Measurements from ENCODE around the gene KCNE4. TPM values are rescaled to one million over a fixed set of nuclear protein-coding genes. Genes with fewer than 3 reads are reported as not detected.

The KCNE4 gene
- total and polyA plus RNA-seq, 4 donors = 0.19 to 0.42 (median 0.31) TPM

DNA sequence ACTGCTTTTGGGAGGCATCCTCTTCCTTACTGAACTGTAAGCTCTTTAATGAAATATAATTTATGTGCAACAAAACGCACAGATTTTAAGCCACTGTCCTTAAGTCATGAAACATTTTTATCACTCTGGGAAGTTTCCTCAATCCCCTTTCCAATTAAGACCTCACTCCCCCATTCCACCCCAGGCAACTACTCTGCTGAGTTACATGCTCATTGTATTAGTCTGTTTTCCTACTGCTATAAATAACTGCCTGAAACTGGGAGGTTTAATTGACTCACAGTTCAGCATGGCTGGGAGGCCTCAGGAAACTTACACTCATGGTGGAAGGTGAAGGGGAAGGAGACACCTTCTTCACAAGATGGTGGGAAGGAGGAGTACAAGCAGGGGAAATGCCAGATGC is 46.5 kb upstream of the KCNE4 start:
- Histone ChIP-seq H3K36me3 (ENCODE audit: control insufficient read depth in 4 of 4, insufficient read depth in 3 of 4, low read depth in 1 of 4, low read length in 3 of 4) (no peaks in the 10 kb centered on the region), H3K27me3 (ENCODE audit: control insufficient read depth in 4 of 4, insufficient read depth in 4 of 4, low read length in 3 of 4) (no peaks in the 10 kb centered on the region), H3K4me1 (ENCODE audit: control insufficient read depth in 4 of 4, insufficient read depth in 4 of 4, low read length in 3 of 4) (no peaks in the 10 kb centered on the region), H3K27ac (ENCODE audit: low read depth in 1 of 2, low read length in 2 of 2) (no peak overlapping the region), H3K4me3 (ENCODE audit: low read depth in 1 of 3, low read length in 3 of 3) (no peak overlapping the region), H3K9ac (ENCODE audit: low read depth in 1 of 2, low read length in 2 of 2) (no peak overlapping the region), H3K9me3 (ENCODE audit: control insufficient read depth in 4 of 4, low read length in 3 of 4) (no peaks in the 10 kb centered on the region)
- no peak for DNase-seq (ENCODE audit: low spot score)
- WGBS = 89% methylated on average over 1 of the region's 1 CpG
- TF ChIP-seq HNF4A (conservative IDR thresholded peaks at IDR 0.05) (no peak), EGR1 (IDR thresholded peaks at IDR 0.05; ENCODE audit: low read depth in 2 of 2) (no peak), FOXA1 (IDR thresholded peaks at IDR 0.05) (no peak), RAD21 (IDR thresholded peaks at IDR 0.05) (no peak), GABPA (IDR thresholded peaks at IDR 0.05 in 1 of 2, conservative IDR thresholded peaks at IDR 0.05 in 1 of 2) (no peak), FOXA2 (IDR thresholded peaks at IDR 0.05) (no peak), NR2F2 (IDR thresholded peaks at IDR 0.05) (no peak), JUND (IDR thresholded peaks at IDR 0.05) (no peak), TAF1 (conservative IDR thresholded peaks at IDR 0.05) (no peak), YY1 (IDR thresholded peaks at IDR 0.05) (no peak), RXRA (IDR thresholded peaks at IDR 0.05) (no peak), SP1 (IDR thresholded peaks at IDR 0.05) (no peak), HNF4G (IDR thresholded peaks at IDR 0.05) (no peak)
- TF ChIP-seq, protein P1, sequence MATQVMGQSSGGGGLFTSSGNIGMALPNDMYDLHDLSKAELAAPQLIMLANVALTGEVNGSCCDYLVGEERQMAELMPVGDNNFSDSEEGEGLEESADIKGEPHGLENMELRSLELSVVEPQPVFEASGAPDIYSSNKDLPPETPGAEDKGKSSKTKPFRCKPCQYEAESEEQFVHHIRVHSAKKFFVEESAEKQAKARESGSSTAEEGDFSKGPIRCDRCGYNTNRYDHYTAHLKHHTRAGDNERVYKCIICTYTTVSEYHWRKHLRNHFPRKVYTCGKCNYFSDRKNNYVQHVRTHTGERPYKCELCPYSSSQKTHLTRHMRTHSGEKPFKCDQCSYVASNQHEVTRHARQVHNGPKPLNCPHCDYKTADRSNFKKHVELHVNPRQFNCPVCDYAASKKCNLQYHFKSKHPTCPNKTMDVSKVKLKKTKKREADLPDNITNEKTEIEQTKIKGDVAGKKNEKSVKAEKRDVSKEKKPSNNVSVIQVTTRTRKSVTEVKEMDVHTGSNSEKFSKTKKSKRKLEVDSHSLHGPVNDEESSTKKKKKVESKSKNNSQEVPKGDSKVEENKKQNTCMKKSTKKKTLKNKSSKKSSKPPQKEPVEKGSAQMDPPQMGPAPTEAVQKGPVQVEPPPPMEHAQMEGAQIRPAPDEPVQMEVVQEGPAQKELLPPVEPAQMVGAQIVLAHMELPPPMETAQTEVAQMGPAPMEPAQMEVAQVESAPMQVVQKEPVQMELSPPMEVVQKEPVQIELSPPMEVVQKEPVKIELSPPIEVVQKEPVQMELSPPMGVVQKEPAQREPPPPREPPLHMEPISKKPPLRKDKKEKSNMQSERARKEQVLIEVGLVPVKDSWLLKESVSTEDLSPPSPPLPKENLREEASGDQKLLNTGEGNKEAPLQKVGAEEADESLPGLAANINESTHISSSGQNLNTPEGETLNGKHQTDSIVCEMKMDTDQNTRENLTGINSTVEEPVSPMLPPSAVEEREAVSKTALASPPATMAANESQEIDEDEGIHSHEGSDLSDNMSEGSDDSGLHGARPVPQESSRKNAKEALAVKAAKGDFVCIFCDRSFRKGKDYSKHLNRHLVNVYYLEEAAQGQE (IDR thresholded peaks at IDR 0.05) = no peak
- TF ChIP-seq, protein P2, sequence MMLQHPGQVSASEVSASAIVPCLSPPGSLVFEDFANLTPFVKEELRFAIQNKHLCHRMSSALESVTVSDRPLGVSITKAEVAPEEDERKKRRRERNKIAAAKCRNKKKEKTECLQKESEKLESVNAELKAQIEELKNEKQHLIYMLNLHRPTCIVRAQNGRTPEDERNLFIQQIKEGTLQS (IDR thresholded peaks at IDR 0.05) = no peak
- TF ChIP-seq, protein P3, sequence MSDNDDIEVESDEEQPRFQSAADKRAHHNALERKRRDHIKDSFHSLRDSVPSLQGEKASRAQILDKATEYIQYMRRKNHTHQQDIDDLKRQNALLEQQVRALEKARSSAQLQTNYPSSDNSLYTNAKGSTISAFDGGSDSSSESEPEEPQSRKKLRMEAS (IDR thresholded peaks at IDR 0.05) = no peak
- TF ChIP-seq, protein P4, sequence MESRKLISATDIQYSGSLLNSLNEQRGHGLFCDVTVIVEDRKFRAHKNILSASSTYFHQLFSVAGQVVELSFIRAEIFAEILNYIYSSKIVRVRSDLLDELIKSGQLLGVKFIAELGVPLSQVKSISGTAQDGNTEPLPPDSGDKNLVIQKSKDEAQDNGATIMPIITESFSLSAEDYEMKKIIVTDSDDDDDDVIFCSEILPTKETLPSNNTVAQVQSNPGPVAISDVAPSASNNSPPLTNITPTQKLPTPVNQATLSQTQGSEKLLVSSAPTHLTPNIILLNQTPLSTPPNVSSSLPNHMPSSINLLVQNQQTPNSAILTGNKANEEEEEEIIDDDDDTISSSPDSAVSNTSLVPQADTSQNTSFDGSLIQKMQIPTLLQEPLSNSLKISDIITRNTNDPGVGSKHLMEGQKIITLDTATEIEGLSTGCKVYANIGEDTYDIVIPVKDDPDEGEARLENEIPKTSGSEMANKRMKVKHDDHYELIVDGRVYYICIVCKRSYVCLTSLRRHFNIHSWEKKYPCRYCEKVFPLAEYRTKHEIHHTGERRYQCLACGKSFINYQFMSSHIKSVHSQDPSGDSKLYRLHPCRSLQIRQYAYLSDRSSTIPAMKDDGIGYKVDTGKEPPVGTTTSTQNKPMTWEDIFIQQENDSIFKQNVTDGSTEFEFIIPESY (IDR thresholded peaks at IDR 0.05) = no peak
- TF ChIP-seq, protein P5, sequence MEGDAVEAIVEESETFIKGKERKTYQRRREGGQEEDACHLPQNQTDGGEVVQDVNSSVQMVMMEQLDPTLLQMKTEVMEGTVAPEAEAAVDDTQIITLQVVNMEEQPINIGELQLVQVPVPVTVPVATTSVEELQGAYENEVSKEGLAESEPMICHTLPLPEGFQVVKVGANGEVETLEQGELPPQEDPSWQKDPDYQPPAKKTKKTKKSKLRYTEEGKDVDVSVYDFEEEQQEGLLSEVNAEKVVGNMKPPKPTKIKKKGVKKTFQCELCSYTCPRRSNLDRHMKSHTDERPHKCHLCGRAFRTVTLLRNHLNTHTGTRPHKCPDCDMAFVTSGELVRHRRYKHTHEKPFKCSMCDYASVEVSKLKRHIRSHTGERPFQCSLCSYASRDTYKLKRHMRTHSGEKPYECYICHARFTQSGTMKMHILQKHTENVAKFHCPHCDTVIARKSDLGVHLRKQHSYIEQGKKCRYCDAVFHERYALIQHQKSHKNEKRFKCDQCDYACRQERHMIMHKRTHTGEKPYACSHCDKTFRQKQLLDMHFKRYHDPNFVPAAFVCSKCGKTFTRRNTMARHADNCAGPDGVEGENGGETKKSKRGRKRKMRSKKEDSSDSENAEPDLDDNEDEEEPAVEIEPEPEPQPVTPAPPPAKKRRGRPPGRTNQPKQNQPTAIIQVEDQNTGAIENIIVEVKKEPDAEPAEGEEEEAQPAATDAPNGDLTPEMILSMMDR (IDR thresholded peaks at IDR 0.05; ENCODE audit: low read depth, low read length, missing input control) = no peak

Data from liver (tissue), 9 donors.